Type B pancreatic cell (in vitro differentiated cells): ENCODE measurements around the gene CSNK2A1. TPM values are rescaled to one million over a fixed set of nuclear protein-coding genes. Genes with fewer than 3 reads are reported as not detected.
"Not testable (repeated sequence)": the region's sequence is repeated elsewhere in the genome, so short reads cannot be mapped to it uniquely, and the experiment has no call there.

Experiments
- DNase-seq: peaks from one replicate; pipeline ENCODE4 v3.0.0; 2021; ENCODE audit warnings: mixed read lengths; ENCODE audit not compliant: unreplicated experiment; ENCODE audit errors: extremely low spot score
- H3K27ac Mint-ChIP-seq: 2 replicates; pipeline ENCODE4 v1.8.0; 2021; ENCODE audit warnings: mild to moderate bottlenecking, mixed read lengths
- H3K27me3 Mint-ChIP-seq: 2 replicates; pipeline ENCODE4 v1.8.0; 2021; ENCODE audit warnings: mixed read lengths
- H3K36me3 Mint-ChIP-seq: 2 replicates; pipeline ENCODE4 v1.8.0; 2021; ENCODE audit warnings: mixed read lengths
- H3K4me1 Mint-ChIP-seq: one replicate; pipeline ENCODE4 v1.8.0; 2021; ENCODE audit warnings: mixed read lengths; ENCODE audit not compliant: unreplicated experiment
- H3K4me3 Mint-ChIP-seq: 2 replicates; pipeline ENCODE4 v1.8.0; 2021; ENCODE audit warnings: mild to moderate bottlenecking, mixed read lengths
- H3K9me3 Mint-ChIP-seq: 2 replicates; pipeline ENCODE4 v1.8.0; 2021; ENCODE audit warnings: mixed read lengths
- total RNA-seq: library from RNA; stranded (reverse); gene quantifications from 2 replicates; pipeline ENCODE4 v1.2.1, GENCODE V29; 2021; ENCODE audit warnings: low replicate concordance
- TF ChIP-seq, protein P1 (sequence below): fragments of 200-600 bp; sonication (generic); conservative IDR thresholded peaks from 2 replicates; pipeline ENCODE4 v1.5.0; 2021; ENCODE audit warnings: antibody characterized with exemption, mild to moderate bottlenecking

Gene CSNK2A1
- total RNA-seq, 1 donor from 2014 or later = 151 TPM

GRCh38 chr20:517221-517620 lies 26.4 kb downstream of the CSNK2A1 start:
- peaks cover 12% of the 10 kb centered on the region for H3K9me3 Mint-ChIP-seq
- DNase-seq = no peak
- no peak overlapping the region for H3K27ac Mint-ChIP-seq
- peaks cover 55% of the 10 kb centered on the region for H3K36me3 Mint-ChIP-seq
- TF ChIP-seq, protein P1, sequence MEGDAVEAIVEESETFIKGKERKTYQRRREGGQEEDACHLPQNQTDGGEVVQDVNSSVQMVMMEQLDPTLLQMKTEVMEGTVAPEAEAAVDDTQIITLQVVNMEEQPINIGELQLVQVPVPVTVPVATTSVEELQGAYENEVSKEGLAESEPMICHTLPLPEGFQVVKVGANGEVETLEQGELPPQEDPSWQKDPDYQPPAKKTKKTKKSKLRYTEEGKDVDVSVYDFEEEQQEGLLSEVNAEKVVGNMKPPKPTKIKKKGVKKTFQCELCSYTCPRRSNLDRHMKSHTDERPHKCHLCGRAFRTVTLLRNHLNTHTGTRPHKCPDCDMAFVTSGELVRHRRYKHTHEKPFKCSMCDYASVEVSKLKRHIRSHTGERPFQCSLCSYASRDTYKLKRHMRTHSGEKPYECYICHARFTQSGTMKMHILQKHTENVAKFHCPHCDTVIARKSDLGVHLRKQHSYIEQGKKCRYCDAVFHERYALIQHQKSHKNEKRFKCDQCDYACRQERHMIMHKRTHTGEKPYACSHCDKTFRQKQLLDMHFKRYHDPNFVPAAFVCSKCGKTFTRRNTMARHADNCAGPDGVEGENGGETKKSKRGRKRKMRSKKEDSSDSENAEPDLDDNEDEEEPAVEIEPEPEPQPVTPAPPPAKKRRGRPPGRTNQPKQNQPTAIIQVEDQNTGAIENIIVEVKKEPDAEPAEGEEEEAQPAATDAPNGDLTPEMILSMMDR = no peak
- peaks cover 27% of the 10 kb centered on the region for H3K4me1 Mint-ChIP-seq
- no peaks in the 10 kb centered on the region for H3K27me3 Mint-ChIP-seq
- no peak overlapping the region for H3K4me3 Mint-ChIP-seq

DNA sequence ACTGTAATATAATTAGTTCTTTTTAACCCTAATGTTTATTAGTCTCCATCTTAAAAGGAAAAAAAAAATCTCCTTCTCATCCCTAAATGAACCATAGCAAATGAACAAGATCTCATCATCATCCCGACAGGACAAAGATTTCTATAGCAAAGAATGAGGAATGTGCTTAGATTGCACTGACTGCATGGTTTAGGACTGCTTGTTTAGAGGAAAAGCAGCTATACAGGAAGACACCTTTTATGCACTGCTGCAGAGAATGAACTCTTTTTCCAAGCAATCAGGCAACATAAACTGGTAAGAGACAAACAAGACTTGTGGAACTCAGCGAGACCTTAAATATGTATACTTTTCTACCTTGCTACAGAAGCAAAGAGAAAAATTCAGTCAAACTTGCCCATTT lies 26.8 kb downstream of the CSNK2A1 start:
- DNase-seq = no peak
- Mint-ChIP-seq H3K4me1 (peaks cover 28% of the 10 kb centered on the region), H3K9me3 (peaks cover 12% of the 10 kb centered on the region), H3K27ac (no peak overlapping the region), H3K36me3 (peaks cover 52% of the 10 kb centered on the region), H3K4me3 (no peak overlapping the region), H3K27me3 (no peaks in the 10 kb centered on the region)
- TF ChIP-seq, protein P1 = no peak

DNA sequence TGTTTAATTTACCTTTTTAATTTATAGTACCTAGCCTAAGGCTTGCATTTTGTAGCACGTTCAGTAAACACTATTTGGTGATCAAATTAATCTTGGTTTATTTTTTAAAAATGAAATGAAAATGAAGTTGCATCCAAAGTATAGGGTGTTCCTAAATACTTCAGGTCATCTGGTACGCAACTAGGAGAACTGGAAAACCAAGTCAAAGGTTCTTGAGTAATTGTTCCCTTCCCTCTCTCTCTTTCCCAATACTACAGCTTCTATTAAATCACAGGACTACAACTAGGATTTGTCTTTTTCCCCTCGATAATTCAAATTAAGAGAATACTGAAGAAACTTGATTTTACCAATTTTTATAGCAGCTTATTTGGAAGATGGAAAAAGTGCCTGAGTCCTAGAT lies 27.9 kb downstream of the CSNK2A1 start:
- Mint-ChIP-seq H3K4me3 (no peak overlapping the region), H3K36me3 (peaks cover 48% of the 10 kb centered on the region), H3K27ac (no peak overlapping the region), H3K4me1 (peaks cover 35% of the 10 kb centered on the region), H3K9me3 (peaks cover 6% of the 10 kb centered on the region), H3K27me3 (no peaks in the 10 kb centered on the region)
- TF ChIP-seq, protein P1 = no peak
- DNase-seq = no peak

GRCh38 chr20:513429-513828 lies 30.2 kb downstream of the CSNK2A1 start:
- TF ChIP-seq, protein P1 = no peak
- H3K4me3 Mint-ChIP-seq = no peak overlapping the region
- no peaks in the 10 kb centered on the region for H3K9me3 Mint-ChIP-seq
- H3K36me3 Mint-ChIP-seq = peaks cover 42% of the 10 kb centered on the region
- H3K27ac Mint-ChIP-seq = no peak overlapping the region
- DNase-seq = no peak
- peaks cover 41% of the 10 kb centered on the region for H3K4me1 Mint-ChIP-seq
- H3K27me3 Mint-ChIP-seq = no peaks in the 10 kb centered on the region

DNA sequence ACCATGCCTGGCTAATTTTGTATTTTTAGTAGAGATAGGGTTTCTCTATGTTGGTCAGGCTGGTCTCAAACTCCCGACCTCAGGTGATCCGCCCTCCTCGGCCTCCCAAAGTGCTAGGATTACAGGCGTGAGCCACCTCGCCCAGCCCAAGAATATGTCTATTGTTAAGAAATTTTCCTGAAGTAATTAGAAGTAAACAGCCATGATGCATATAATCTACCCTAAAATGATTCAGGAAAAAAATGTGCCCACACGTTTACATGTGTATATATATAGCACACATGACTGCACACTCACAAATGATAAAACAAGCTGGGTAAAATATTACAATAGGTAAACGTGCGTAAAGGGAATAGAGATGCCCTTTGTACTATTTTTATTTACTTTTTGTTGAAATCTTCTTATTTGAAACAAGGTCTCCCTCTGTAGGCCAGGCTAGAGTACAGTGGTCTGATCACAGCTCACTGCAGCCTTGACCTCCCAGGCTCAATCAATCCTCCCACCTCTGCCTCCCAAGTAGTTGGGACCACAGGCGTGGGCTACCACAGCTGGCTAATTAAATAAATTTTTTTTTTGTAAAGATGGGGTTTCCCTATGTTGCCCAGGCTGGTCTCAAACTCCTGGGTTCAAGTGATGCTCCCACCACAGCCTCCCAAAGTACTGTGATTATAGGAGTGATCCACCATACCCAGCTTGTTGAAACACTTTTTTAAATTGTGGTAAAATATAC lies 33.1 kb downstream of the CSNK2A1 start:
- Mint-ChIP-seq H3K36me3 (peaks cover 47% of the 10 kb centered on the region), H3K4me1 (peaks cover 26% of the 10 kb centered on the region), H3K27ac (peak overlapping the region; percentile 68)
- H3K27me3 Mint-ChIP-seq, H3K4me3 Mint-ChIP-seq, DNase-seq, H3K9me3 Mint-ChIP-seq: not testable (repeated sequence)

GRCh38 chr20:508364-508787 lies 35.2 kb downstream of the CSNK2A1 start:
- not testable (repeated sequence) for H3K27me3 Mint-ChIP-seq, H3K27ac Mint-ChIP-seq, H3K4me3 Mint-ChIP-seq, DNase-seq, H3K9me3 Mint-ChIP-seq
- peaks cover 34% of the 10 kb centered on the region for H3K36me3 Mint-ChIP-seq
- H3K4me1 Mint-ChIP-seq = peaks cover 14% of the 10 kb centered on the region
